Esophagus squamous epithelium (tissue), 4 donors: Measurements from ENCODE around the gene LIPE.

Source experiments
- POLR2A ChIP-seq, 4 donors: fragments of 450-650 bp; IDR thresholded peaks; one replicate each; pipeline ENCODE4 v1.6.1; 2017; ENCODE audit warnings: antibody characterized with exemption in 4 of 4, mild to moderate bottlenecking in 4 of 4, moderate library complexity in 3 of 4
- TF ChIP-seq, protein P1 (sequence below), 6 experiments: fragments of 450-650 bp in 4 of 6; fragments of 200-600 bp in 2 of 6; sonication (generic) in 2 of 6; IDR thresholded peaks; one replicate each; pipeline ENCODE4 v1.5.1; 2016 to 2019; ENCODE audit warnings: antibody characterized with exemption in 6 of 6, mild to moderate bottlenecking in 4 of 6, moderate library complexity in 4 of 6

DNA sequence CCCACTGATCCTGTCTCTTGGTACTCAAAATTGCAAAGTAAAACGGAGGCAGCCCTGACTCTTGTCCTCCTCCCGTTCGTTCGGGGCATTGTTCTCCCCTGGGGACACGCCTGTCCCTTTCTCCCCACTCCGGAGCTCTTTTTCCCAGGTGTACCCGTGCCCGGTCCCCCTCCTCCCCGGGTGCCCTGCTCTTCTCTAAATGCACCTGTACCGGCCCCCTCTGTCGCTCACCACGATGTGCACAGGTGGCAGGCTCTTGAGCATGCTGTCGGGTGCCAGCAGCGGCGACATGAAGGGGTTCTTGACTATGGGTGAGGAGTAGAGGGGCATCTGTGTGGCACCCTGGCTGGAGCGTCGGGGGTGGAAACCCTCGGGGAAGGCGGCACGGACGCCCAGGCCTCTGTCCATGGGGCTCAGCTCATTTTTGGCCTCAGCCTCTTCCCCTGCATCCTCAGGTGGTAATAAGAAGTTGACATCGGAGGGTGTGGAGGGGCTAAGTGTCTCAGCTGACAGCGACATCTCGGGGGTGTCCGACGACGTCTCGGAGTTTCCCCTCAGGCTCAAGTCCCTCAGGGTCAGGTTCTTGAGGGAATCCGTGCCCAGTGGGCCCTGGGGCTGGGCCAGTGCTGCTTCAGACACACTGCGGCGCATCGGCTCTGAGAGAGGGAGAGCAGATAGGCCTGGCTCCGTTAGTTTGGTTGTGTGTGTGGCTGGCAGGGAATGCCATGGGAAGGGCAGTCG is 24.6 kb downstream of the LIPE start:
- no peak for TF ChIP-seq POLR2A (IDR thresholded peaks at IDR 0.05)
- TF ChIP-seq, protein P1, sequence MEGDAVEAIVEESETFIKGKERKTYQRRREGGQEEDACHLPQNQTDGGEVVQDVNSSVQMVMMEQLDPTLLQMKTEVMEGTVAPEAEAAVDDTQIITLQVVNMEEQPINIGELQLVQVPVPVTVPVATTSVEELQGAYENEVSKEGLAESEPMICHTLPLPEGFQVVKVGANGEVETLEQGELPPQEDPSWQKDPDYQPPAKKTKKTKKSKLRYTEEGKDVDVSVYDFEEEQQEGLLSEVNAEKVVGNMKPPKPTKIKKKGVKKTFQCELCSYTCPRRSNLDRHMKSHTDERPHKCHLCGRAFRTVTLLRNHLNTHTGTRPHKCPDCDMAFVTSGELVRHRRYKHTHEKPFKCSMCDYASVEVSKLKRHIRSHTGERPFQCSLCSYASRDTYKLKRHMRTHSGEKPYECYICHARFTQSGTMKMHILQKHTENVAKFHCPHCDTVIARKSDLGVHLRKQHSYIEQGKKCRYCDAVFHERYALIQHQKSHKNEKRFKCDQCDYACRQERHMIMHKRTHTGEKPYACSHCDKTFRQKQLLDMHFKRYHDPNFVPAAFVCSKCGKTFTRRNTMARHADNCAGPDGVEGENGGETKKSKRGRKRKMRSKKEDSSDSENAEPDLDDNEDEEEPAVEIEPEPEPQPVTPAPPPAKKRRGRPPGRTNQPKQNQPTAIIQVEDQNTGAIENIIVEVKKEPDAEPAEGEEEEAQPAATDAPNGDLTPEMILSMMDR (IDR thresholded peaks at IDR 0.05): no peak
